HCT116 (cell line): Measurements from ENCODE around the gene SBF2. TPM values are rescaled to one million over a fixed set of nuclear protein-coding genes. Genes with fewer than 3 reads are reported as not detected.

ENCODE experiments used
- ATAC-seq: fragments of 200-7000 bp; cut with Tn5 transposase; 2 replicates; pipeline ENCODE4 v1.9.1; 2020; ENCODE audit warnings: mild to moderate bottlenecking, moderate library complexity
- BruUV-seq: library from RNA; stranded (reverse); fragments of 400-500 nt; replicated peaks from 2 replicates; lab custom pipeline; 2021; lab: Mats Ljungman, UMichigan
- CTCF ChIA-PET: fragments of 300-600 bp; sonication (Branson Sonifier 250); formaldehyde crosslinking; loops from one replicate; lab custom pipeline; 2021; ENCODE audit warnings: antibody characterized with exemption; lab: Charles Lee
- POLR2A ChIA-PET: fragments of 300-600, 350-600 bp; sonication (Branson Sonifier 250); formaldehyde crosslinking; loops from one replicate; lab custom pipeline; 2021; ENCODE audit warnings: antibody characterized with exemption; lab: Charles Lee
- RAD21 ChIA-PET, 2 experiments: fragments of 300-600 bp; sonication (Branson Sonifier 250); formaldehyde crosslinking; loops; one replicate each; lab custom pipeline; 2023; ENCODE audit warnings: low total read pairs in 2 of 2; ENCODE audit not compliant: uncharacterized antibody in 2 of 2, unreplicated experiment in 2 of 2, low non-redundant PET in 1 of 2; lab: Charles Lee
- DNase-seq: peaks from one replicate; pipeline ENCODE4 v3.0.0-alpha.2; 2010; ENCODE audit warnings: low read depth, low spot score
- H2AFZ ChIP-seq: fragments of 200-600 bp; shearing (Covaris generic), sonication (generic); 2 replicates; pipeline ENCODE4 v1.6.1; 2017; ENCODE audit warnings: low read depth, mixed run types, mixed read lengths, antibody characterized with exemption, low read length; ENCODE audit not compliant: poor library complexity, severe bottlenecking
- H3K27ac ChIP-seq: 2 replicates; pipeline ENCODE4 v1.5.1; 2012; ENCODE audit warnings: low read depth, low read length
- H3K27me3 ChIP-seq: fragments of 200-600 bp; sonication (generic); 2 replicates; pipeline ENCODE4 v1.6.1; 2016; ENCODE audit warnings: mixed run types, low read length, mixed read lengths; ENCODE audit not compliant: insufficient read depth
- H3K36me3 ChIP-seq, 2 experiments: fragments of 200-500 bp in 1 of 2; fragments of 200-600 bp in 1 of 2; sonication (Bioruptor generic) in 1 of 2; sonication (generic) in 1 of 2; 2 replicates each; pipeline versions ENCODE4 v1.5.1 to v1.6.1; 2014 to 2016; ENCODE audit warnings: low read length in 2 of 2, inconsistent platforms in 1 of 2, mixed read lengths in 1 of 2, mixed run types in 1 of 2; ENCODE audit not compliant: insufficient read depth in 2 of 2, control insufficient read depth in 1 of 2
- H3K4me1 ChIP-seq, 2 experiments: fragments of 200-600 bp in 1 of 2; sonication (generic) in 1 of 2; 2 replicates each; pipeline versions ENCODE4 v1.5.1 to v1.6.1; 2012 to 2017; ENCODE audit warnings: low read length in 2 of 2, inconsistent platforms in 1 of 2, mild to moderate bottlenecking in 1 of 2, mixed read lengths in 1 of 2, mixed run types in 1 of 2, moderate library complexity in 1 of 2; ENCODE audit not compliant: insufficient read depth in 2 of 2, control insufficient read depth in 1 of 2
- H3K4me2 ChIP-seq: fragments of 200-600 bp; sonication (generic); 2 replicates; pipeline ENCODE4 v1.6.1; 2017; ENCODE audit warnings: mixed run types, low read length, mixed read lengths
- H3K4me3 ChIP-seq, 2 experiments: fragments of 200-600 bp in 1 of 2; sonication (generic) in 1 of 2; replicated peaks in 1 of 2; 2 replicates each; pipeline ENCODE4 v1.5.1; 2011 to 2016; ENCODE audit warnings: low read length in 2 of 2, control low read depth in 1 of 2, low read depth in 1 of 2, mild to moderate bottlenecking in 1 of 2, mixed read lengths in 1 of 2, mixed run types in 1 of 2
- H3K79me2 ChIP-seq: fragments of 200-600 bp; sonication (generic); 2 replicates; pipeline ENCODE4 v1.6.1; 2017; ENCODE audit warnings: mild to moderate bottlenecking, mixed run types, low read length, moderate library complexity, mixed read lengths; ENCODE audit not compliant: insufficient read depth
- H3K9ac ChIP-seq: fragments of 200-600 bp; sonication (generic); 2 replicates; pipeline ENCODE4 v1.6.1; 2016; ENCODE audit warnings: low read length, mixed read lengths
- H3K9me2 ChIP-seq: fragments of 200-600 bp; sonication (generic), shearing (Covaris generic); 2 replicates; pipeline ENCODE4 v1.6.1; 2017; ENCODE audit warnings: mixed run types, mild to moderate bottlenecking, moderate library complexity; ENCODE audit not compliant: insufficient read depth
- H3K9me3 ChIP-seq, 2 experiments: fragments of 200-500 bp in 1 of 2; fragments of 200-600 bp in 1 of 2; sonication (Bioruptor generic) in 1 of 2; sonication (generic) in 1 of 2; 2 replicates each; pipeline ENCODE4 v1.6.1; 2014 to 2017; ENCODE audit warnings: low read length in 2 of 2, mixed read lengths in 2 of 2, inconsistent platforms in 1 of 2, low read depth in 1 of 2, mild to moderate bottlenecking in 1 of 2, mixed run types in 1 of 2, moderate library complexity in 1 of 2; ENCODE audit not compliant: control insufficient read depth in 1 of 2, insufficient read depth in 1 of 2
- H4K20me1 ChIP-seq: fragments of 200-600 bp; sonication (generic), shearing (Covaris generic); 2 replicates; pipeline ENCODE4 v1.6.1; 2017; ENCODE audit warnings: mixed run types, mild to moderate bottlenecking, moderate library complexity; ENCODE audit not compliant: insufficient read depth
- CBX3 ChIP-seq: IDR thresholded peaks from 2 replicates; pipeline ENCODE4 v1.6.1; 2012; ENCODE audit warnings: low read depth
- CEBPB ChIP-seq: IDR thresholded peaks from 2 replicates; pipeline ENCODE4 v1.6.1; 2012; ENCODE audit warnings: low read depth
- EGR1 ChIP-seq: IDR thresholded peaks from 2 replicates; pipeline ENCODE4 v1.6.1; 2012; ENCODE audit warnings: low read depth
- ELF1 ChIP-seq: IDR thresholded peaks from 2 replicates; pipeline ENCODE4 v1.6.1; 2012; ENCODE audit warnings: low read depth, borderline replicate concordance
- FOSL1 ChIP-seq: IDR thresholded peaks from 2 replicates; pipeline ENCODE4 v1.6.1; 2012; ENCODE audit warnings: low read depth
- JUND ChIP-seq: IDR thresholded peaks from 2 replicates; pipeline ENCODE4 v1.6.1; 2012
- POLR2A ChIP-seq: IDR thresholded peaks from 2 replicates; pipeline ENCODE4 v1.7.0; 2011; ENCODE audit warnings: borderline replicate concordance; ENCODE audit not compliant: insufficient read depth, insufficient read length; ENCODE audit errors: extremely low read depth
- RAD21 ChIP-seq: IDR thresholded peaks from 2 replicates; pipeline ENCODE4 v1.6.1; 2012; ENCODE audit warnings: low read depth, mild to moderate bottlenecking
- REST ChIP-seq: IDR thresholded peaks from 2 replicates; pipeline ENCODE4 v1.6.1; 2012; ENCODE audit warnings: low read depth
- SRF ChIP-seq: IDR thresholded peaks from 2 replicates; pipeline ENCODE4 v1.6.1; 2012; ENCODE audit warnings: low read depth
- TCF7L2 ChIP-seq: IDR thresholded peaks from 2 replicates; pipeline ENCODE4 v1.7.0; 2011; ENCODE audit warnings: borderline replicate concordance, inconsistent platforms; ENCODE audit not compliant: insufficient read depth, insufficient read length; ENCODE audit errors: extremely low read depth
- YY1 ChIP-seq: IDR thresholded peaks from 2 replicates; pipeline ENCODE4 v1.6.1; 2011; ENCODE audit warnings: low read length, low read depth, moderate library complexity, mild to moderate bottlenecking; ENCODE audit not compliant: insufficient replicate concordance; ENCODE audit errors: extremely low read depth
- ZFX ChIP-seq: fragments of 450-650 bp; IDR thresholded peaks from 2 replicates; pipeline ENCODE4 v1.6.1; 2017
- ZNF274 ChIP-seq: fragments of 200-500 bp; sonication (Bioruptor generic); IDR thresholded peaks from 2 replicates; pipeline ENCODE4 v1.6.1; 2014; ENCODE audit warnings: mild to moderate bottlenecking, low read depth, low read length, inconsistent platforms
- intact Hi-C: fragments of 100-400 bp; cut with micrococcal nuclease; formaldehyde crosslinking; loops from 2 replicates; pipeline ENCODE4 v1.10.0; 2022
- total RNA-seq: library from RNA; stranded (reverse); gene quantifications from one replicate; pipeline ENCODE4 v1.2.1, GENCODE V29; 2021; ENCODE audit not compliant: unreplicated experiment
- TF ChIP-seq, protein P1 (sequence below): IDR thresholded peaks from 2 replicates; pipeline ENCODE4 v1.6.1; 2012

Gene SBF2
- total RNA-seq, 1 experiment from 2014 or later = 35.0 TPM

- no peak overlapping the region for H3K4me3 ChIP-seq
- no peak overlapping the region for H3K27ac ChIP-seq
- no peaks in the 10 kb centered on the region for H3K79me2 ChIP-seq
- no peaks in the 10 kb centered on the region for H3K4me1 ChIP-seq
- no peak overlapping the region for H2AFZ ChIP-seq
- ChIA-PET CTCF (no interaction called here), POLR2A (no interaction called here), RAD21 (no interaction called here)
- no peaks in the 10 kb centered on the region for H4K20me1 ChIP-seq
- BruUV-seq = no TSS peak
- H3K36me3 ChIP-seq = no peaks in the 10 kb centered on the region
- no peak overlapping the region for H3K9ac ChIP-seq
- intact Hi-C loops = no loop called here
- no peak for ATAC-seq
- H3K9me3 ChIP-seq = peaks cover 0 to 4% of the 10 kb centered on the region in 2 experiments; a peak in 1 of 4 replicates
- DNase-seq = no peak
- H3K4me2 ChIP-seq = no peak overlapping the region
- TF ChIP-seq SRF = no peak
- TF ChIP-seq POLR2A = no peak
- no peak for TF ChIP-seq TCF7L2
- TF ChIP-seq FOSL1 = no peak
- no peak for TF ChIP-seq EGR1
- no peak for TF ChIP-seq REST
- TF ChIP-seq CBX3 = no peak
- TF ChIP-seq RAD21 = no peak
- H3K9me2 ChIP-seq = no peaks in the 10 kb centered on the region
- no peaks in the 10 kb centered on the region for H3K27me3 ChIP-seq
These were observed 417.7 kb downstream of the SBF2 start for GRCh38 chr11:9876331-9876730.

GRCh38 chr11:9875862-9876261 is 418.2 kb downstream of the SBF2 start:
- POLR2A ChIA-PET = no interaction called here
- CTCF ChIA-PET = no interaction called here
- no peak for TF ChIP-seq RAD21
- TF ChIP-seq YY1 = no peak
- no peak for TF ChIP-seq CEBPB
- TF ChIP-seq, protein P1, sequence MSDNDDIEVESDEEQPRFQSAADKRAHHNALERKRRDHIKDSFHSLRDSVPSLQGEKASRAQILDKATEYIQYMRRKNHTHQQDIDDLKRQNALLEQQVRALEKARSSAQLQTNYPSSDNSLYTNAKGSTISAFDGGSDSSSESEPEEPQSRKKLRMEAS = no peak
- no peak for TF ChIP-seq REST
- TF ChIP-seq SRF = no peak
- TF ChIP-seq JUND = no peak
- no peak for TF ChIP-seq EGR1
- TF ChIP-seq ZFX = no peak
- no peak for TF ChIP-seq ELF1
- no peak for TF ChIP-seq ZNF274

More at GRCh38 chr11:9875862-9876261, 418.2 kb downstream of the SBF2 start:
- no peaks in the 10 kb centered on the region for H3K79me2 ChIP-seq
- H3K4me1 ChIP-seq = no peaks in the 10 kb centered on the region
- no peak overlapping the region for H3K27ac ChIP-seq
- no peaks in the 10 kb centered on the region for H3K9me2 ChIP-seq
- no peak overlapping the region for H3K4me3 ChIP-seq
- H3K9ac ChIP-seq = no peak overlapping the region
- RAD21 ChIA-PET = no interaction called here
- H2AFZ ChIP-seq = no peak overlapping the region
- no TSS peak for BruUV-seq
- H3K4me2 ChIP-seq = no peak overlapping the region
- intact Hi-C loops = no loop called here
- no peaks in the 10 kb centered on the region for H3K36me3 ChIP-seq
- ATAC-seq (no peak), DNase-seq (no peak)
- H3K27me3 ChIP-seq = no peaks in the 10 kb centered on the region
- H3K9me3 ChIP-seq = peaks cover 0 to 4% of the 10 kb centered on the region in 2 experiments; a peak in 1 of 4 replicates
- no peaks in the 10 kb centered on the region for H4K20me1 ChIP-seq
